A673 (cell line): ENCODE data around the gene NSD1. TPM values are rescaled to one million over a fixed set of nuclear protein-coding genes. Genes with fewer than 3 reads are reported as not detected.

ENCODE experiments used
- BruUV-seq: library from RNA; stranded (reverse); fragments of 400-500 nt; replicated peaks from 2 replicates; lab custom pipeline; 2021; lab: Mats Ljungman, UMichigan
- CTCF ChIA-PET: fragments of 300-600 bp; sonication (Branson Sonifier 250); formaldehyde crosslinking; loops from one replicate; lab custom pipeline; 2022; ENCODE audit warnings: antibody characterized with exemption; lab: Charles Lee
- POLR2A ChIA-PET: fragments of 300-600 bp; sonication (Branson Sonifier 250); formaldehyde crosslinking; loops from one replicate; lab custom pipeline; 2022; ENCODE audit warnings: antibody characterized with exemption; ENCODE audit not compliant: low non-redundant PET; lab: Charles Lee
- DNase-seq: peaks from one replicate; pipeline ENCODE4 v3.0.0-alpha.2; 2015; ENCODE audit warnings: low spot score
- H3K27ac ChIP-seq: fragments of 200-600 bp; sonication (generic); 2 replicates; pipeline ENCODE4 v1.5.1; 2016; ENCODE audit warnings: mixed run types, low read depth, mild to moderate bottlenecking, mixed read lengths, antibody characterized with exemption, low read length; ENCODE audit not compliant: poor library complexity, severe bottlenecking
- H3K27me3 ChIP-seq: fragments of 200-600 bp; sonication (generic); replicated peaks from 2 replicates; pipeline ENCODE4 v1.6.1; 2017; ENCODE audit warnings: mixed run types, low read depth, mild to moderate bottlenecking, mixed read lengths, antibody characterized with exemption, low read length; ENCODE audit not compliant: insufficient read depth, poor library complexity
- H3K36me3 ChIP-seq: fragments of 200-600 bp; sonication (generic); 2 replicates; pipeline ENCODE4 v1.6.1; 2016; ENCODE audit warnings: mixed run types, mild to moderate bottlenecking, mixed read lengths, antibody characterized with exemption, low read length; ENCODE audit not compliant: insufficient read depth, poor library complexity, severe bottlenecking
- H3K4me1 ChIP-seq: fragments of 200-600 bp; sonication (generic); 2 replicates; pipeline ENCODE4 v1.6.1; 2017; ENCODE audit warnings: mixed run types, mild to moderate bottlenecking, mixed read lengths, antibody characterized with exemption, low read length; ENCODE audit not compliant: insufficient read depth, poor library complexity, severe bottlenecking
- H3K4me3 ChIP-seq: fragments of 200-600 bp; sonication (generic); 2 replicates; pipeline ENCODE4 v1.5.1; 2016; ENCODE audit warnings: low read depth, mixed run types, mild to moderate bottlenecking, mixed read lengths, low read length; ENCODE audit not compliant: poor library complexity, severe bottlenecking
- H3K9me3 ChIP-seq: fragments of 200-600 bp; sonication (generic); 2 replicates; pipeline ENCODE4 v1.6.1; 2016; ENCODE audit warnings: mixed run types, low read depth, mild to moderate bottlenecking, mixed read lengths, antibody characterized with exemption, low read length; ENCODE audit not compliant: poor library complexity, severe bottlenecking
- CTCF ChIP-seq: fragments of 300-800, 200-600 bp; sonication (generic); conservative IDR thresholded peaks from 2 replicates; pipeline ENCODE4 v1.5.1; 2017; ENCODE audit warnings: low read depth, mild to moderate bottlenecking, antibody characterized with exemption, low read length, moderate library complexity, mixed read lengths
- EZH2 ChIP-seq: fragments of 200-600 bp; sonication (generic); IDR thresholded peaks from 2 replicates; pipeline ENCODE4 v1.6.1; 2017; ENCODE audit warnings: borderline replicate concordance, low read depth, mild to moderate bottlenecking, mixed read lengths, antibody characterized with exemption, low read length; ENCODE audit not compliant: poor library complexity, severe bottlenecking
- intact Hi-C: fragments of 100-400 bp; cut with micrococcal nuclease; formaldehyde crosslinking; loops from one replicate; pipeline ENCODE4 v1.10.0; 2022; ENCODE audit not compliant: unreplicated experiment
- total RNA-seq: library from RNA; stranded (reverse); gene quantifications from 2 replicates; pipeline ENCODE4 v1.2.3, GENCODE V29; 2021

The NSD1 gene
- total RNA-seq, 1 experiment from 2014 or later, result 74.3 TPM

DNA sequence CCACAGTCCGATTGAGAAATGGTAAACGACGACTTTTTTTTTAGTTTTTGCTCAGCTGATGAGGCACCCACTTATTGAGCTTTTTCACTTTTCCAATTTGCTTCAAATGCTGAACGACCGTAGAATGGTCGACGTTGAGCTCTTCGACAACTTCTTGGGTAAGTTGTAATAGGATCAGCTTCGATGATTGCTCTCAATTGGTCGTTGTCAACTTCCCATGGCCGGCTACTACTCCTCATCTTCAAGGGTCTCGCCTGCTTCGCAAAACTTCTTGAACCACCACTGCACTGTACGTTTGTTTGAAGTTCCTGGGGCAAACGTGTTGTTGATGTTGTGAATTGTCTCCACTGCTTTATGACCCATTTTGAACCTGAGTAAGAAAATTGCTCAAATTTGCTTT is 35.7 kb downstream of the NSD1 start:
- CTCF ChIA-PET, result no interaction called here
- intact Hi-C loops, result no loop called here
- Histone ChIP-seq H3K4me3 (no peak overlapping the region), H3K4me1 (no peaks in the 10 kb centered on the region), H3K9me3 (no peaks in the 10 kb centered on the region), H3K36me3 (peaks cover 6% of the 10 kb centered on the region), H3K27ac (no peak overlapping the region), H3K27me3 (no peaks in the 10 kb centered on the region)
- BruUV-seq, result no TSS peak
- TF ChIP-seq EZH2 (no peak), CTCF (no peak)
- no peak for DNase-seq
- POLR2A ChIA-PET, result no interaction called here

DNA sequence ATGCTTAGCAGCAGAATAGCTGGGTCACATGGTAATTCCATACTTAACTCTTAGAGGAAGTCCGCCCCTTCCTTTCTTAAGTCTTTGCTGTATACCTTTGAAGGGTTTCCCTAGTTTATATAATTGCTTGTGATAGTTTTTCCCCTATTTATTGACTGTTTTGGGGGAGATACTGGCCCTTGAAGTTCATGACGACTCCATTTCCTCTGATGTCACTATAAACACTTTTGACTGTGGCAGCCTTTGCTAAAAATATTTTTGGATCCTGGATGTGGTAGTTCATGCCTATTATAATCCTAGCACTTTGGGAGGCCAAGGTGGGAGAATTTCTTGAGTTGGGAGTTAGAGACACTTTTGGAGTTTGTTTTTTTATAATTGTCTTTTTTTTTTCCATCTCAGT is 38.4 kb downstream of the NSD1 start:
- H3K9me3 ChIP-seq, result no peaks in the 10 kb centered on the region
- intact Hi-C loops, result no loop called here
- no TSS peak for BruUV-seq
- H3K4me3 ChIP-seq, result no peak overlapping the region
- peaks cover 3% of the 10 kb centered on the region for H3K36me3 ChIP-seq
- ChIA-PET POLR2A (no interaction called here), CTCF (no interaction called here)
- no peak for DNase-seq
- TF ChIP-seq EZH2 (no peak), CTCF (no peak)
- H3K4me1 ChIP-seq, result no peaks in the 10 kb centered on the region
- no peak overlapping the region for H3K27ac ChIP-seq
- no peaks in the 10 kb centered on the region for H3K27me3 ChIP-seq

DNA sequence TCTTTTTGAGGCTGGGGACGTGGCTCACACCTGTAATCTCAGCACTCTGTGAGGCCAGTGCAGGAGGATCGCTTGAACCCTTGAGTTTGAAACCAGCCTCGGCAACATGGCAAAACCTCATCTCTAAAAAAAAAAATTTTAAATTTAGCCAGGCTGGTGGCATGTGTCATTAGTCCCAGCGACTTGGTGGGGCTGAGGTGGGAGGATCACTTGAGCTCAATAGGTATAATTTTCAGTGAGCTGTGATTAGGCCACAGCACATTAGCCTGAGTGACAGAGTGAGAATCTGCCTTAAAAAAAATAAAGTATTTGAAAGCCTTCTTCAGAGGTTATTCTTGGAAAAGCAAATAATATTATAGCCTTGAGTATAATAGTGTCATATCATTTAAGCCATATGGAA is 41.8 kb downstream of the NSD1 start:
- Histone ChIP-seq H3K27me3 (no peaks in the 10 kb centered on the region), H3K9me3 (no peaks in the 10 kb centered on the region), H3K27ac (no peak overlapping the region), H3K36me3 (no peaks in the 10 kb centered on the region), H3K4me1 (no peaks in the 10 kb centered on the region), H3K4me3 (no peak overlapping the region)
- no peak for DNase-seq
- ChIA-PET CTCF (no interaction called here), POLR2A (no interaction called here)
- intact Hi-C loops, result no loop called here
- BruUV-seq, result no TSS peak
- no peak for TF ChIP-seq CTCF
